ENCODE data around the gene ATP13A2. TPM values are rescaled to one million over a fixed set of nuclear protein-coding genes. Genes with fewer than 3 reads are reported as not detected.
A peak's percentile ranks its signal among the peaks of the same experiment; 100 is the strongest.
"Not testable (repeated sequence)": the region's sequence is repeated elsewhere in the genome, so short reads cannot be mapped to it uniquely, and the experiment has no call there.

ATP13A2 gene
- total and polyA plus RNA-seq, 7 donors = 13.9 to 30.6 (median 22.6) TPM

DNA sequence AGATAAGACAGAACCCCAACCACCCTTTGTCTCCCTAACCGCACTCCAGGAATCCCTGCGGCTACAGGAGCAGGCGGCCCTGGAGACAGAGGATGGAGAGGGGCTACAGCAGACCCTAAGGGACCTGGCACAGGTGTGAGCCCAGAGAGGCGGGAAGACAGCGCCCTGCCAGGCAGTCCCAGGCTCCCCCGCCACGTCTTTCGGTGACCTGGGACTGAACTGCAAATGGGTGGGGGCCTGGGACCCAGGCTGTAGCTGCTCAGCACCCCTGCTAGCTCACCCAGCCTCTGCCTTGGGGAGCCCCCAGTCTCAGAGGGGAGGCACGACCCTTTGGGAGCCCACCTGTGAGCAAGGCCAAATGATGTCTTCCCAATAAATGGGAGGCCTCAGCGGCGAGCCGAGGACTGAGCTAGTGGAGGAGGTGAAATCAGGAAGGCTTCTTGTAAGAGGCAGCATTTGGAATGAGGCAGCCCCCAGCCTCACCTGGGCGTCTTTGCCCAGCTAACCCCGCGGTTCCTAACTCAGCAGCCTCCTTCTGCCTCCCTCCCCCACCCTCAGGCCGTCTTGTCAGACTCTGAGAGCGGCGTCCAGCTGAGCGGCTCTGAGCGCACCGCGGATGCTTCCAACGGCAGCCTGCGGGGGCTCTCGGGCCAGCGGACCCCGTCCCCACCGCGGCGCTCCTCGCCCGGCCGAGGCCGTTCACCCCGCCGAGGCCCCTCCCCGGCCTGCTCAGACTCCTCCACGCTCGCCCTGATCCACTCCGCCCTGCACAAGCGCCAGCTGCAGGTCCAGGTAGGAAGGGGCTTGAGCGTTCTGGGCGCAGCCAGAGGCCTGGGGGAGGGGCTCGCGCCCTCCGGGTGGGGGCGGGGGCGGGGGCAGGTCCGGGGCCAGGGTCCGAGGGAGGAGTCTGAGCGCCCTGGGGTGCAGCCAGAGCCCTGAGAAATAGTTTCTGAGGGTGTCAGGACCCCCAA lies 73.1 kb downstream of the ATP13A2 start:
- no peak overlapping the region for H3K4me3 ChIP-seq

DNA sequence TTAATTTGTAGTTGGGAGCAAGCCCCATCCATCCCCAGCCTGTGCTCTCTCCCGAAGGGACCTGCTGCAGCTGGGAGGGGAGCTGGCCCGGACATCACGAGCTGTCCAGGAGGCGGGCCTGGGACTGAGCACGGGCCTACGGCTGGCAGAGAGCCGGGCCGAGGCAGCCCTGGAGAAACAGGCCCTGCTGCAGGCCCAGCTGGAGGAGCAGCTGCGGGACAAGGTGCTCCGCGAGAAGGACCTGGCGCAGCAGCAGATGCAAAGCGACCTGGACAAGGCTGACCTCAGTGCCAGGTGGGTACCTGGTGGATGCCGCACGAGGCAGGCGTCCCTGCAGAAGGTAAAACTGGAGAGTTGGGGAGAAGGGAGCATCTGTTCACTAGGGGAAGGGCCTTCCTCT lies 75.1 kb downstream of the ATP13A2 start:
- H3K27me3 ChIP-seq (ENCODE audit: insufficient read depth in 3 of 3, low read length in 2 of 3); H3K4me1 ChIP-seq; H3K27ac ChIP-seq; DNase-seq; intact Hi-C loops (cut with DNase I); H3K9me3 ChIP-seq; H3K4me3 ChIP-seq: not testable (repeated sequence)
- peaks cover 0 to 12% of the 10 kb centered on the region in 2 donors for H3K36me3 ChIP-seq (ENCODE audit: insufficient read depth in 1 of 2, low read depth in 1 of 2)
- peak in 1 of 4 donors; percentile 12 for ATAC-seq
- WGBS, 3 donors = 65 to 86% (median 81%) methylated on average over 16 of the region's 16 CpGs

More for the DNA sequence above, 73.1 kb downstream of the ATP13A2 start:
- DNase-seq (no peak), ATAC-seq (peak in 1 of 4 donors; percentile 25)
- Histone ChIP-seq H3K36me3 (ENCODE audit: insufficient read depth in 1 of 2, low read depth in 1 of 2) (peaks cover 0 to 16% of the 10 kb centered on the region in 2 donors), H3K27ac (no peak overlapping the region), H3K4me1 (no peaks in the 10 kb centered on the region), H3K9me3 (no peaks in the 10 kb centered on the region), H3K27me3 (ENCODE audit: insufficient read depth in 3 of 3, low read length in 2 of 3) (no peaks in the 10 kb centered on the region)
- whole genome bisulfite sequencing, 3 donors = 61 to 82% (median 80%) methylated on average over 49 to 51 of the region's 51 CpGs
- TF ChIP-seq, protein P1, sequence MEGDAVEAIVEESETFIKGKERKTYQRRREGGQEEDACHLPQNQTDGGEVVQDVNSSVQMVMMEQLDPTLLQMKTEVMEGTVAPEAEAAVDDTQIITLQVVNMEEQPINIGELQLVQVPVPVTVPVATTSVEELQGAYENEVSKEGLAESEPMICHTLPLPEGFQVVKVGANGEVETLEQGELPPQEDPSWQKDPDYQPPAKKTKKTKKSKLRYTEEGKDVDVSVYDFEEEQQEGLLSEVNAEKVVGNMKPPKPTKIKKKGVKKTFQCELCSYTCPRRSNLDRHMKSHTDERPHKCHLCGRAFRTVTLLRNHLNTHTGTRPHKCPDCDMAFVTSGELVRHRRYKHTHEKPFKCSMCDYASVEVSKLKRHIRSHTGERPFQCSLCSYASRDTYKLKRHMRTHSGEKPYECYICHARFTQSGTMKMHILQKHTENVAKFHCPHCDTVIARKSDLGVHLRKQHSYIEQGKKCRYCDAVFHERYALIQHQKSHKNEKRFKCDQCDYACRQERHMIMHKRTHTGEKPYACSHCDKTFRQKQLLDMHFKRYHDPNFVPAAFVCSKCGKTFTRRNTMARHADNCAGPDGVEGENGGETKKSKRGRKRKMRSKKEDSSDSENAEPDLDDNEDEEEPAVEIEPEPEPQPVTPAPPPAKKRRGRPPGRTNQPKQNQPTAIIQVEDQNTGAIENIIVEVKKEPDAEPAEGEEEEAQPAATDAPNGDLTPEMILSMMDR (IDR thresholded peaks at IDR 0.05) = no peak
- intact Hi-C loops (cut with DNase I) = no loop called here

Other genes with a start within 250 kb of the ATP13A2 start
- 1,000 to 10,000 TPM; 1,264 to 5,208 (median 3,151) TPM for gene RNU1-2, start 115.9 kb downstream of the ATP13A2 start, total RNA-seq
- not detected for gene RNU1-2, start 115.9 kb downstream of the ATP13A2 start, polyA plus RNA-seq
- 1 to 10 TPM; 3.1 to 6.4 (median 4.3) TPM for gene CROCC, start 90.0 kb downstream of the ATP13A2 start, total RNA-seq
- gene CROCC, start 90.0 kb downstream of the ATP13A2 start, polyA plus RNA-seq = 1 to 10 TPM; 3.6 to 6.5 (median 4.8) TPM
- 1 to 10 TPM in 2 of 4 donors, under 1 TPM in 2; 0.57 to 4.0 (median 1.1) TPM for gene MFAP2, start 31.3 kb downstream of the ATP13A2 start, total RNA-seq
- 1 to 10 TPM in 1 of 3 donors, under 1 TPM in 2; 0.40 to 1.5 (median 0.49) TPM for gene MFAP2, start 31.3 kb downstream of the ATP13A2 start, polyA plus RNA-seq
- gene SDHB, start 42.1 kb upstream of the ATP13A2 start, total RNA-seq = 100 to 1,000 TPM; 190 to 319 (median 208) TPM
- gene SDHB, start 42.1 kb upstream of the ATP13A2 start, polyA plus RNA-seq = 100 to 1,000 TPM; 266 to 452 (median 280) TPM
- gene PADI2, start 107.5 kb upstream of the ATP13A2 start, total RNA-seq = 100 to 1,000 TPM; 198 to 956 (median 431) TPM
- 100 to 1,000 TPM in 1 of 3 donors, 10 to 100 TPM in 2; 58.1 to 101 (median 58.3) TPM for gene PADI2, start 107.5 kb upstream of the ATP13A2 start, polyA plus RNA-seq
- gene PADI1, start 193.2 kb upstream of the ATP13A2 start, total RNA-seq = not detected
- gene PADI1, start 193.2 kb upstream of the ATP13A2 start, polyA plus RNA-seq = not detected
- gene PADI3, start 237.2 kb upstream of the ATP13A2 start, total RNA-seq = under 1 TPM in 1 of 4 donors, not detected in 3; 0.09 TPM
- under 1 TPM in 2 of 3 donors, not detected in 1; 0.01 to 0.04 TPM for gene PADI3, start 237.2 kb upstream of the ATP13A2 start, polyA plus RNA-seq

Measured in psoas muscle (tissue), 8 donors.